ENCODE data around the gene SMC1B. TPM values are rescaled to one million over a fixed set of nuclear protein-coding genes. Genes with fewer than 3 reads are reported as not detected.

The SMC1B gene
- total RNA-seq, 2 experiments from 2014 or later = 0.08 TPM; not detected in 1

- Histone ChIP-seq H3K79me2 (ENCODE audit: insufficient read depth, low read depth, low read length) (no peaks in the 10 kb centered on the region), H3K27ac (ENCODE audit: low read depth, low read length, poor library complexity, severe bottlenecking) (no peak overlapping the region), H3K4me3 (ENCODE audit: low read depth, low read length, poor library complexity, severe bottlenecking) (no peak overlapping the region), H3K4me1 (ENCODE audit: insufficient read depth, low read length, poor library complexity, severe bottlenecking) (peaks cover 11% of the 10 kb centered on the region), H3K9me3 (ENCODE audit: low read length) (no peaks in the 10 kb centered on the region), H3K4me2 (ENCODE audit: low read length) (no peak overlapping the region), H3K9me2 (ENCODE audit: insufficient read depth, low read length) (no peaks in the 10 kb centered on the region), H3K36me3 (ENCODE audit: insufficient read depth, low read length) (no peaks in the 10 kb centered on the region), H4K20me1 (ENCODE audit: insufficient read depth, low read length) (no peaks in the 10 kb centered on the region), H2AFZ (ENCODE audit: low read length) (no peak overlapping the region)
- ChIA-PET POLR2A (interaction anchor here (0.6 kb wide), 1 partner anchor 83 kb away, joined by 4 read pairs; no protein-coding TSS in a partner anchor), CTCF (ENCODE audit: unreplicated experiment) (no interaction called here)
- DNase-seq (ENCODE audit: low spot score) = no peak
- TF ChIP-seq, protein P1, sequence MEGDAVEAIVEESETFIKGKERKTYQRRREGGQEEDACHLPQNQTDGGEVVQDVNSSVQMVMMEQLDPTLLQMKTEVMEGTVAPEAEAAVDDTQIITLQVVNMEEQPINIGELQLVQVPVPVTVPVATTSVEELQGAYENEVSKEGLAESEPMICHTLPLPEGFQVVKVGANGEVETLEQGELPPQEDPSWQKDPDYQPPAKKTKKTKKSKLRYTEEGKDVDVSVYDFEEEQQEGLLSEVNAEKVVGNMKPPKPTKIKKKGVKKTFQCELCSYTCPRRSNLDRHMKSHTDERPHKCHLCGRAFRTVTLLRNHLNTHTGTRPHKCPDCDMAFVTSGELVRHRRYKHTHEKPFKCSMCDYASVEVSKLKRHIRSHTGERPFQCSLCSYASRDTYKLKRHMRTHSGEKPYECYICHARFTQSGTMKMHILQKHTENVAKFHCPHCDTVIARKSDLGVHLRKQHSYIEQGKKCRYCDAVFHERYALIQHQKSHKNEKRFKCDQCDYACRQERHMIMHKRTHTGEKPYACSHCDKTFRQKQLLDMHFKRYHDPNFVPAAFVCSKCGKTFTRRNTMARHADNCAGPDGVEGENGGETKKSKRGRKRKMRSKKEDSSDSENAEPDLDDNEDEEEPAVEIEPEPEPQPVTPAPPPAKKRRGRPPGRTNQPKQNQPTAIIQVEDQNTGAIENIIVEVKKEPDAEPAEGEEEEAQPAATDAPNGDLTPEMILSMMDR (conservative IDR thresholded peaks at IDR 0.05; ENCODE audit: low read length) = no peak
- no peak for TF ChIP-seq EZH2phosphoT487 (IDR thresholded peaks at IDR 0.05; ENCODE audit: borderline replicate concordance, low read depth, low read length)
- intact Hi-C loops (cut with micrococcal nuclease; ENCODE audit: unreplicated experiment) = no loop called here
- BruUV-seq (replicated peaks) = no TSS peak
Observed at GRCh38 chr22:45304971-45305370, 108.4 kb downstream of the SMC1B start.

GRCh38 chr22:45303181-45303580 lies 110.2 kb downstream of the SMC1B start:
- Histone ChIP-seq H2AFZ (ENCODE audit: low read length) (no peak overlapping the region), H3K4me3 (ENCODE audit: low read depth, low read length, poor library complexity, severe bottlenecking) (no peak overlapping the region), H3K79me2 (ENCODE audit: insufficient read depth, low read depth, low read length) (no peaks in the 10 kb centered on the region), H3K9me2 (ENCODE audit: insufficient read depth, low read length) (no peaks in the 10 kb centered on the region), H3K27ac (ENCODE audit: low read depth, low read length, poor library complexity, severe bottlenecking) (no peak overlapping the region), H3K4me1 (ENCODE audit: insufficient read depth, low read length, poor library complexity, severe bottlenecking) (no peaks in the 10 kb centered on the region), H4K20me1 (ENCODE audit: insufficient read depth, low read length) (no peaks in the 10 kb centered on the region), H3K36me3 (ENCODE audit: insufficient read depth, low read length) (no peaks in the 10 kb centered on the region), H3K4me2 (ENCODE audit: low read length) (no peak overlapping the region), H3K9me3 (ENCODE audit: low read length) (no peaks in the 10 kb centered on the region)
- ChIA-PET POLR2A (no interaction called here), CTCF (ENCODE audit: unreplicated experiment) (no interaction called here)
- no peak for TF ChIP-seq EZH2phosphoT487 (IDR thresholded peaks at IDR 0.05; ENCODE audit: borderline replicate concordance, low read depth, low read length)
- TF ChIP-seq, protein P1 (conservative IDR thresholded peaks at IDR 0.05; ENCODE audit: low read length) = no peak
- no TSS peak for BruUV-seq (replicated peaks)
- intact Hi-C loops (cut with micrococcal nuclease; ENCODE audit: unreplicated experiment) = no loop called here
- DNase-seq (ENCODE audit: low spot score) = no peak

- Histone ChIP-seq H4K20me1 (ENCODE audit: insufficient read depth, low read length) (no peaks in the 10 kb centered on the region), H3K27ac (ENCODE audit: low read depth, low read length, poor library complexity, severe bottlenecking) (no peak overlapping the region), H3K36me3 (ENCODE audit: insufficient read depth, low read length) (no peaks in the 10 kb centered on the region), H2AFZ (ENCODE audit: low read length) (no peak overlapping the region), H3K4me1 (ENCODE audit: insufficient read depth, low read length, poor library complexity, severe bottlenecking) (no peaks in the 10 kb centered on the region), H3K9me2 (ENCODE audit: insufficient read depth, low read length) (no peaks in the 10 kb centered on the region), H3K9me3 (ENCODE audit: low read length) (no peaks in the 10 kb centered on the region), H3K4me2 (ENCODE audit: low read length) (no peak overlapping the region), H3K4me3 (ENCODE audit: low read depth, low read length, poor library complexity, severe bottlenecking) (no peak overlapping the region), H3K79me2 (ENCODE audit: insufficient read depth, low read depth, low read length) (no peaks in the 10 kb centered on the region)
- DNase-seq (ENCODE audit: low spot score) = no peak
- intact Hi-C loops (cut with micrococcal nuclease; ENCODE audit: unreplicated experiment) = no loop called here
- CTCF ChIA-PET (ENCODE audit: unreplicated experiment) = no interaction called here
- no TSS peak for BruUV-seq (replicated peaks)
- POLR2A ChIA-PET = no interaction called here
- TF ChIP-seq, protein P1 (conservative IDR thresholded peaks at IDR 0.05; ENCODE audit: low read length) = no peak
- no peak for TF ChIP-seq EZH2phosphoT487 (IDR thresholded peaks at IDR 0.05; ENCODE audit: borderline replicate concordance, low read depth, low read length)
Observed at GRCh38 chr22:45302751-45303150, 110.6 kb downstream of the SMC1B start.
